Psoas muscle (tissue), 8 donors: ENCODE measurements around the gene FSTL4. TPM values are rescaled to one million over a fixed set of nuclear protein-coding genes. Genes with fewer than 3 reads are reported as not detected.

Experiments used
- ATAC-seq, 4 donors: fragments of 200-7000 bp; cut with Tn5 transposase; one replicate each; pipeline ENCODE4 v1.9.1; 2020; ENCODE audit warnings: moderate library complexity in 3 of 4, mild to moderate bottlenecking in 2 of 4
- DNase-seq, 2 donors: peaks; one replicate each; pipeline ENCODE4 v3.0.0-alpha.2; 2020
- H3K27ac ChIP-seq: fragments of 200-600 bp; one replicate; pipeline ENCODE4 v1.8.0; 2022
- H3K27me3 ChIP-seq, 3 donors: fragments of 200-600 bp in 1 of 3; one replicate each; pipeline versions ENCODE4 v1.6.1 to v1.8.0; 2013 to 2022; ENCODE audit warnings: low read length in 2 of 3, mild to moderate bottlenecking in 2 of 3, moderate library complexity in 1 of 3; ENCODE audit not compliant: insufficient read depth in 3 of 3
- H3K36me3 ChIP-seq, 2 donors: fragments of 200-600 bp in 1 of 2; one replicate each; pipeline versions ENCODE4 v1.6.1 to v1.8.0; 2013 to 2022; ENCODE audit warnings: low read depth in 1 of 2, mild to moderate bottlenecking in 1 of 2, moderate library complexity in 1 of 2; ENCODE audit not compliant: insufficient read depth in 1 of 2
- H3K4me1 ChIP-seq: fragments of 200-600 bp; one replicate; pipeline ENCODE4 v1.8.0; 2022
- H3K4me3 ChIP-seq: fragments of 200-600 bp; one replicate; pipeline ENCODE4 v1.8.0; 2022; ENCODE audit warnings: mild to moderate bottlenecking
- H3K9me3 ChIP-seq: fragments of 200-600 bp; one replicate; pipeline ENCODE4 v1.8.0; 2022
- CTCF ChIP-seq: fragments of 200-600 bp; IDR thresholded peaks from one replicate; pipeline ENCODE4 v1.8.0; 2022; ENCODE audit warnings: antibody characterized with exemption
- WGBS, 3 donors: extraction: QIAGEN DNeasy Blood & Tissue Kit; methylation state at CpG; one replicate each; pipeline versions ENCODE4 v1.1.6 to v1.1.7; 2013; 5-methylcytosine and 5-hydroxymethylcytosine counted together
- intact Hi-C, 2 donors: fragments of 100-400 bp; cut with DNase I; formaldehyde crosslinking; loops; one replicate each; pipeline versions ENCODE4 v1.11.0 to v1.14.2; 2022
- polyA plus RNA-seq, 3 donors: library from polyadenylated mRNA; stranded (reverse); fragments of 200-250 nt; gene quantifications; one replicate each; pipeline ENCODE4 v1.2.3, GENCODE V29; 2013
- total RNA-seq, 4 donors: library from RNA; stranded (reverse); fragmentation: NEBNext Ultra II Directional in 2 of 4; extraction: Animal tissue kit (Norgen Biotek cat#: 25700) in 2 of 4; gene quantifications; one replicate each; pipeline versions ENCODE4 v1.2.1 to v1.2.4, GENCODE V29; 2021 to 2023
- donor health status: healthy with polysubstance abuse.
- donor health status: DM: no; HTN: no; CAD: no; lungs with moderate emphysema.
- donor health status: Bipolar disorder and iron deficiency.
- donor health status: healthy.
- donor health status: DM: yes; HTN: yes; CAD: no.
- donor health status: DM: no; HTN: no; CAD: no.
- donor health status: DM: no; HTN: no; CAD: no.
- donor health status: DM: yes; HTN: yes; CAD: no.

Gene FSTL4
- total and polyA plus RNA-seq, 7 donors: 0.07 to 0.81 (median 0.24) TPM

GRCh38 chr5:133454442-133454841 lies 157.9 kb downstream of the FSTL4 start:
- no peak for DNase-seq
- Histone ChIP-seq H3K36me3 (no peaks in the 10 kb centered on the region), H3K27me3 (no peaks in the 10 kb centered on the region), H3K9me3 (no peaks in the 10 kb centered on the region), H3K4me3 (no peak overlapping the region), H3K4me1 (no peaks in the 10 kb centered on the region), H3K27ac (no peak overlapping the region)
- 56 to 67% (median 58%) methylated on average over 9 of the region's 9 CpGs for whole genome bisulfite sequencing, 3 donors
- intact Hi-C loops: no loop called here
- TF ChIP-seq CTCF: no peak
- ATAC-seq: no peak

GRCh38 chr5:133453831-133454230 lies 158.5 kb downstream of the FSTL4 start:
- Histone ChIP-seq H3K9me3 (no peaks in the 10 kb centered on the region), H3K27me3 (no peaks in the 10 kb centered on the region), H3K4me3 (no peak overlapping the region), H3K27ac (no peak overlapping the region), H3K4me1 (no peaks in the 10 kb centered on the region), H3K36me3 (no peaks in the 10 kb centered on the region)
- TF ChIP-seq CTCF: no peak
- intact Hi-C loops: no loop called here
- WGBS, 3 donors: 38 to 57% (median 41%) methylated on average over 2 of the region's 2 CpGs
- ATAC-seq (no peak), DNase-seq (no peak)

GRCh38 chr5:133453084-133453780 lies 159.1 kb downstream of the FSTL4 start:
- H3K4me1 ChIP-seq: no peaks in the 10 kb centered on the region
- no peak overlapping the region for H3K27ac ChIP-seq
- WGBS, 3 donors: 72 to 79% (median 76%) methylated on average over 4 of the region's 4 CpGs
- no peaks in the 10 kb centered on the region for H3K9me3 ChIP-seq
- H3K4me3 ChIP-seq: no peak overlapping the region
- peaks cover 0 to 2% (median 0%) of the 10 kb centered on the region in 3 donors for H3K27me3 ChIP-seq
- no peaks in the 10 kb centered on the region for H3K36me3 ChIP-seq
- intact Hi-C loops: no loop called here
- DNase-seq: no peak
- no peak for TF ChIP-seq CTCF
- no peak for ATAC-seq

GRCh38 chr5:133451926-133452325 lies 160.4 kb downstream of the FSTL4 start:
- WGBS, 3 donors: 29 to 50% (median 38%) methylated on average over 1 of the region's 1 CpG
- DNase-seq (no peak), ATAC-seq (no peak)
- H3K4me3 ChIP-seq: no peak overlapping the region
- no peaks in the 10 kb centered on the region for H3K4me1 ChIP-seq
- intact Hi-C loops: no loop called here
- H3K36me3 ChIP-seq: no peaks in the 10 kb centered on the region
- H3K9me3 ChIP-seq: no peaks in the 10 kb centered on the region
- no peak for TF ChIP-seq CTCF
- peaks cover 0 to 2% (median 0%) of the 10 kb centered on the region in 3 donors for H3K27me3 ChIP-seq
- no peak overlapping the region for H3K27ac ChIP-seq

GRCh38 chr5:133450286-133450685 lies 162.1 kb downstream of the FSTL4 start:
- no peak overlapping the region for H3K27ac ChIP-seq
- intact Hi-C loops: no loop called here
- TF ChIP-seq CTCF: no peak
- H3K4me1 ChIP-seq: no peaks in the 10 kb centered on the region
- no peak overlapping the region for H3K4me3 ChIP-seq
- DNase-seq (no peak), ATAC-seq (no peak)
- H3K9me3 ChIP-seq: no peaks in the 10 kb centered on the region
- no peaks in the 10 kb centered on the region for H3K36me3 ChIP-seq
- H3K27me3 ChIP-seq: peaks cover 0 to 2% (median 0%) of the 10 kb centered on the region in 3 donors
- WGBS, 3 donors: 46 to 54% (median 47%) methylated on average over 8 of the region's 8 CpGs
